Suprapubic skin (tissue), 4 donors: ENCODE data around the gene DDX31.

ENCODE experiments used
- CTCF ChIP-seq, 2 donors: fragments of 200-600 bp in 1 of 2; fragments of 450-650 bp in 1 of 2; sonication (generic) in 1 of 2; IDR thresholded peaks; one replicate each; pipeline ENCODE4 v1.5.1; 2016 to 2019; ENCODE audit warnings: antibody characterized with exemption in 2 of 2, mild to moderate bottlenecking in 1 of 2, moderate library complexity in 1 of 2
- EP300 ChIP-seq: sonication (generic); formaldehyde crosslinking; IDR thresholded peaks from one replicate; pipeline ENCODE4 v1.6.1; 2017; ENCODE audit warnings: antibody characterized with exemption
- POLR2AphosphoS5 ChIP-seq, 3 donors: sonication (generic); formaldehyde crosslinking; IDR thresholded peaks; one replicate each; pipeline ENCODE4 v1.6.1; 2017; ENCODE audit warnings: antibody characterized with exemption in 3 of 3

- TF ChIP-seq CTCF (IDR thresholded peaks at IDR 0.05) = no peak
- no peak for TF ChIP-seq EP300
- TF ChIP-seq POLR2AphosphoS5 (IDR thresholded peaks at IDR 0.05) = no peak
Measured at GRCh38 chr9:132543960-132544359, 125.8 kb downstream of the DDX31 start.
